Activated CD8-positive, alpha-beta T cell treated with anti-CD3 and anti-CD28 coated beads, Interleukin-2, amount 10 ng/mL, durations not matched to agents 7 days and 5 days (primary cell): ENCODE data around the gene GRK3. TPM values are rescaled to one million over a fixed set of nuclear protein-coding genes. Genes with fewer than 3 reads are reported as not detected.

Experiments used
- ATAC-seq: fragments of 150-1000 bp; cut with Tn5 transposase; one replicate; pipeline ENCODE4 v1.10.0; 2021; ENCODE audit warnings: moderate library complexity
- CTCF ChIA-PET: fragments of 350-600 bp; sonication (Branson Sonifier 250); formaldehyde crosslinking; loops from one replicate; lab custom pipeline; 2021; ENCODE audit warnings: antibody characterized with exemption; lab: Charles Lee
- POLR2A ChIA-PET: fragments of 350-600 bp; sonication (Branson Sonifier 250); formaldehyde crosslinking; loops from one replicate; lab custom pipeline; 2021; ENCODE audit warnings: antibody characterized with exemption; lab: Charles Lee
- DNase-seq: peaks from one replicate; pipeline ENCODE4 v3.0.0-alpha.2; 2020
- H3K27ac Mint-ChIP-seq: one replicate; pipeline ENCODE4 v1.8.0; 2021; ENCODE audit warnings: mild to moderate bottlenecking, mixed read lengths
- H3K27me3 Mint-ChIP-seq: one replicate; pipeline ENCODE4 v1.8.0; 2021; ENCODE audit warnings: low read depth, mixed read lengths
- H3K36me3 Mint-ChIP-seq: one replicate; pipeline ENCODE4 v1.8.0; 2021; ENCODE audit warnings: low read depth, mixed read lengths
- H3K4me1 Mint-ChIP-seq: one replicate; pipeline ENCODE4 v1.8.0; 2021; ENCODE audit warnings: low read depth, mixed read lengths
- H3K4me3 Mint-ChIP-seq: one replicate; pipeline ENCODE4 v1.8.0; 2021; ENCODE audit warnings: mild to moderate bottlenecking, mixed read lengths
- H3K9me3 Mint-ChIP-seq: one replicate; pipeline ENCODE4 v1.8.0; 2022; ENCODE audit warnings: mixed read lengths; ENCODE audit not compliant: insufficient read depth
- total RNA-seq, 2 experiments: library from RNA; stranded (reverse); gene quantifications; one replicate each; pipeline ENCODE4 v1.2.3, GENCODE V29; 2021

The GRK3 gene
- total RNA-seq, 2 experiments from 2014 or later: 35.0 to 36.6 TPM

- ChIA-PET POLR2A (no interaction called here), CTCF (interaction anchor here (1.6 kb wide), 1 partner anchor 14 kb away, joined by 5 read pairs; no protein-coding TSS in a partner anchor)
- no peaks in the 10 kb centered on the region for H3K9me3 Mint-ChIP-seq
- peaks cover 50% of the 10 kb centered on the region for H3K4me1 Mint-ChIP-seq
- no peak overlapping the region for H3K4me3 Mint-ChIP-seq
- ATAC-seq: no peak
- H3K27me3 Mint-ChIP-seq: no peaks in the 10 kb centered on the region
- no peak overlapping the region for H3K27ac Mint-ChIP-seq
- peaks cover 5% of the 10 kb centered on the region for H3K36me3 Mint-ChIP-seq
- no peak for DNase-seq
Measured at GRCh38 chr22:25752615-25753214, 188.2 kb downstream of the GRK3 start.

- CTCF ChIA-PET: interaction anchor here (1.6 kb wide), 1 partner anchor 14 kb away, joined by 5 read pairs; no protein-coding TSS in a partner anchor
- DNase-seq (no peak), ATAC-seq (no peak)
- H3K27ac Mint-ChIP-seq: no peak overlapping the region
- no peaks in the 10 kb centered on the region for H3K9me3 Mint-ChIP-seq
- no peaks in the 10 kb centered on the region for H3K27me3 Mint-ChIP-seq
- H3K36me3 Mint-ChIP-seq: peaks cover 3% of the 10 kb centered on the region
- POLR2A ChIA-PET: no interaction called here
- no peak overlapping the region for H3K4me3 Mint-ChIP-seq
- H3K4me1 Mint-ChIP-seq: peaks cover 50% of the 10 kb centered on the region
Measured at GRCh38 chr22:25753252-25753651, 188.8 kb downstream of the GRK3 start.

- peaks cover 43% of the 10 kb centered on the region for H3K4me1 Mint-ChIP-seq
- CTCF ChIA-PET: interaction anchor here (1.6 to 4.2 kb wide), 2 partner anchors 12 to 18 kb away, joined by 5 to 13 read pairs; no protein-coding TSS in a partner anchor
- POLR2A ChIA-PET: no interaction called here
Measured at GRCh38 chr22:25754527-25755202, 190.2 kb downstream of the GRK3 start.

GRCh38 chr22:25757686-25758085 is 193.2 kb downstream of the GRK3 start:
- H3K36me3 Mint-ChIP-seq: no peaks in the 10 kb centered on the region
- peak; percentile 49 for ATAC-seq
- no peaks in the 10 kb centered on the region for H3K27me3 Mint-ChIP-seq
- DNase-seq: no peak
- CTCF ChIA-PET: interaction anchor here (1.1 to 4.2 kb wide), 2 partner anchors 15 kb away, joined by 3 to 13 read pairs; no protein-coding TSS in a partner anchor
- POLR2A ChIA-PET: interaction anchor here (1.4 kb wide), 1 partner anchor 9 kb away, joined by 3 read pairs; no protein-coding TSS in a partner anchor
- no peak overlapping the region for H3K4me3 Mint-ChIP-seq
- peak overlapping the region; percentile 78 for H3K27ac Mint-ChIP-seq
- no peaks in the 10 kb centered on the region for H3K9me3 Mint-ChIP-seq
- H3K4me1 Mint-ChIP-seq: peaks cover 45% of the 10 kb centered on the region

More at GRCh38 chr22:25754527-25755202, 190.2 kb downstream of the GRK3 start:
- no peak overlapping the region for H3K4me3 Mint-ChIP-seq
- DNase-seq: no peak
- H3K27ac Mint-ChIP-seq: no peak overlapping the region
- no peak for ATAC-seq
- peaks cover 3% of the 10 kb centered on the region for H3K36me3 Mint-ChIP-seq
- no peaks in the 10 kb centered on the region for H3K27me3 Mint-ChIP-seq
- H3K9me3 Mint-ChIP-seq: no peaks in the 10 kb centered on the region

GRCh38 chr22:25758316-25758715 is 193.8 kb downstream of the GRK3 start:
- CTCF ChIA-PET: interaction anchor here (1.1 kb wide), 1 partner anchor 16 kb away, joined by 3 read pairs; no protein-coding TSS in a partner anchor
- POLR2A ChIA-PET: interaction anchor here (0.7 kb wide), 1 partner anchor 286 kb away, joined by 3 read pairs; no protein-coding TSS in a partner anchor
- H3K27ac Mint-ChIP-seq: no peak overlapping the region

GRCh38 chr22:25759825-25760231 is 195.4 kb downstream of the GRK3 start:
- no peaks in the 10 kb centered on the region for H3K27me3 Mint-ChIP-seq
- H3K36me3 Mint-ChIP-seq: peaks cover 2% of the 10 kb centered on the region
- H3K9me3 Mint-ChIP-seq: peaks cover 5% of the 10 kb centered on the region
- ChIA-PET POLR2A (interaction anchor here (1.2 kb wide), 1 partner anchor 10 kb away, joined by 3 read pairs; no protein-coding TSS in a partner anchor), CTCF (interaction anchor here (2.4 to 2.5 kb wide), 2 partner anchors 9 to 13 kb away, joined by 7 to 22 read pairs; no protein-coding TSS in a partner anchor)
- H3K4me1 Mint-ChIP-seq: peaks cover 45% of the 10 kb centered on the region
- no peak overlapping the region for H3K4me3 Mint-ChIP-seq
- no peak overlapping the region for H3K27ac Mint-ChIP-seq
- DNase-seq (no peak), ATAC-seq (no peak)

More at GRCh38 chr22:25758316-25758715, 193.8 kb downstream of the GRK3 start:
- no peaks in the 10 kb centered on the region for H3K27me3 Mint-ChIP-seq
- no peak overlapping the region for H3K4me3 Mint-ChIP-seq
- DNase-seq (no peak), ATAC-seq (no peak)
- no peaks in the 10 kb centered on the region for H3K9me3 Mint-ChIP-seq
- peaks cover 45% of the 10 kb centered on the region for H3K4me1 Mint-ChIP-seq
- H3K36me3 Mint-ChIP-seq: no peaks in the 10 kb centered on the region

GRCh38 chr22:25760294-25760693 is 195.8 kb downstream of the GRK3 start:
- peaks cover 5% of the 10 kb centered on the region for H3K36me3 Mint-ChIP-seq
- no peak overlapping the region for H3K4me3 Mint-ChIP-seq
- ChIA-PET POLR2A (interaction anchor here (1.2 kb wide), 1 partner anchor 10 kb away, joined by 3 read pairs; no protein-coding TSS in a partner anchor), CTCF (interaction anchor here (2.4 to 2.5 kb wide), 2 partner anchors 10 to 12 kb away, joined by 7 to 22 read pairs; no protein-coding TSS in a partner anchor)
- peaks cover 45% of the 10 kb centered on the region for H3K4me1 Mint-ChIP-seq
- H3K27me3 Mint-ChIP-seq: no peaks in the 10 kb centered on the region
- H3K27ac Mint-ChIP-seq: no peak overlapping the region
- H3K9me3 Mint-ChIP-seq: peaks cover 5% of the 10 kb centered on the region
- DNase-seq (no peak), ATAC-seq (no peak)

- CTCF ChIA-PET: interaction anchor here (2.4 to 2.5 kb wide), 2 partner anchors 11 kb away, joined by 7 to 22 read pairs; no protein-coding TSS in a partner anchor
- DNase-seq: no peak
- ATAC-seq: no peak
- Mint-ChIP-seq H3K4me3 (no peak overlapping the region), H3K27me3 (no peaks in the 10 kb centered on the region), H3K27ac (peak overlapping the region; percentile 3), H3K9me3 (peaks cover 5% of the 10 kb centered on the region), H3K4me1 (peaks cover 40% of the 10 kb centered on the region), H3K36me3 (peaks cover 10% of the 10 kb centered on the region)
- POLR2A ChIA-PET: interaction anchor here (1.0 to 1.2 kb wide), 2 partner anchors 11 to 27 kb away, joined by 3 read pairs; no protein-coding TSS in a partner anchor
Measured at GRCh38 chr22:25760848-25761595, 196.5 kb downstream of the GRK3 start.

- CTCF ChIA-PET: interaction anchor here (0.9 to 2.3 kb wide), 3 partner anchors 10 to 218 kb away, joined by 3 to 23 read pairs (median 3); no protein-coding TSS in a partner anchor
- no peak for DNase-seq
- no peak overlapping the region for H3K4me3 Mint-ChIP-seq
- POLR2A ChIA-PET: interaction anchor here (1.0 to 1.1 kb wide), 2 partner anchors 28 to 198 kb away, joined by 3 read pairs; no protein-coding TSS in a partner anchor
- H3K27me3 Mint-ChIP-seq: no peaks in the 10 kb centered on the region
- H3K4me1 Mint-ChIP-seq: peaks cover 36% of the 10 kb centered on the region
- no peak overlapping the region for H3K27ac Mint-ChIP-seq
- H3K9me3 Mint-ChIP-seq: peaks cover 17% of the 10 kb centered on the region
- ATAC-seq: no peak
- H3K36me3 Mint-ChIP-seq: peaks cover 19% of the 10 kb centered on the region
Measured at GRCh38 chr22:25762147-25762546, 197.7 kb downstream of the GRK3 start.

- ATAC-seq (no peak), DNase-seq (no peak)
- no peaks in the 10 kb centered on the region for H3K27me3 Mint-ChIP-seq
- peaks cover 31% of the 10 kb centered on the region for H3K36me3 Mint-ChIP-seq
- CTCF ChIA-PET: interaction anchor here (0.7 to 2.3 kb wide), 2 partner anchors 9 to 219 kb away, joined by 3 to 23 read pairs; no protein-coding TSS in a partner anchor
- H3K9me3 Mint-ChIP-seq: peaks cover 22% of the 10 kb centered on the region
- no peak overlapping the region for H3K4me3 Mint-ChIP-seq
- H3K4me1 Mint-ChIP-seq: peaks cover 29% of the 10 kb centered on the region
- no peak overlapping the region for H3K27ac Mint-ChIP-seq
- POLR2A ChIA-PET: interaction anchor here (0.6 kb wide), 1 partner anchor 43 kb away, joined by 3 read pairs; no protein-coding TSS in a partner anchor
Measured at GRCh38 chr22:25763239-25763777, 198.8 kb downstream of the GRK3 start.
